Stimulated activated CD8-positive, alpha-beta memory T cell treated with anti-CD3 and anti-CD28 coated beads, Interleukin-4, amount 100 ng/mL, for 48 hours (primary cell): ENCODE measurements around the gene EEF1G.
"Not testable (repeated sequence)": the region's sequence is repeated elsewhere in the genome, so short reads cannot be mapped to it uniquely, and the experiment has no call there.

Experiments
- DNase-seq: peaks from one replicate; pipeline ENCODE4 v3.0.0-alpha.2; 2020

The EEF1G gene, protein sequence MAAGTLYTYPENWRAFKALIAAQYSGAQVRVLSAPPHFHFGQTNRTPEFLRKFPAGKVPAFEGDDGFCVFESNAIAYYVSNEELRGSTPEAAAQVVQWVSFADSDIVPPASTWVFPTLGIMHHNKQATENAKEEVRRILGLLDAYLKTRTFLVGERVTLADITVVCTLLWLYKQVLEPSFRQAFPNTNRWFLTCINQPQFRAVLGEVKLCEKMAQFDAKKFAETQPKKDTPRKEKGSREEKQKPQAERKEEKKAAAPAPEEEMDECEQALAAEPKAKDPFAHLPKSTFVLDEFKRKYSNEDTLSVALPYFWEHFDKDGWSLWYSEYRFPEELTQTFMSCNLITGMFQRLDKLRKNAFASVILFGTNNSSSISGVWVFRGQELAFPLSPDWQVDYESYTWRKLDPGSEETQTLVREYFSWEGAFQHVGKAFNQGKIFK

DNA sequence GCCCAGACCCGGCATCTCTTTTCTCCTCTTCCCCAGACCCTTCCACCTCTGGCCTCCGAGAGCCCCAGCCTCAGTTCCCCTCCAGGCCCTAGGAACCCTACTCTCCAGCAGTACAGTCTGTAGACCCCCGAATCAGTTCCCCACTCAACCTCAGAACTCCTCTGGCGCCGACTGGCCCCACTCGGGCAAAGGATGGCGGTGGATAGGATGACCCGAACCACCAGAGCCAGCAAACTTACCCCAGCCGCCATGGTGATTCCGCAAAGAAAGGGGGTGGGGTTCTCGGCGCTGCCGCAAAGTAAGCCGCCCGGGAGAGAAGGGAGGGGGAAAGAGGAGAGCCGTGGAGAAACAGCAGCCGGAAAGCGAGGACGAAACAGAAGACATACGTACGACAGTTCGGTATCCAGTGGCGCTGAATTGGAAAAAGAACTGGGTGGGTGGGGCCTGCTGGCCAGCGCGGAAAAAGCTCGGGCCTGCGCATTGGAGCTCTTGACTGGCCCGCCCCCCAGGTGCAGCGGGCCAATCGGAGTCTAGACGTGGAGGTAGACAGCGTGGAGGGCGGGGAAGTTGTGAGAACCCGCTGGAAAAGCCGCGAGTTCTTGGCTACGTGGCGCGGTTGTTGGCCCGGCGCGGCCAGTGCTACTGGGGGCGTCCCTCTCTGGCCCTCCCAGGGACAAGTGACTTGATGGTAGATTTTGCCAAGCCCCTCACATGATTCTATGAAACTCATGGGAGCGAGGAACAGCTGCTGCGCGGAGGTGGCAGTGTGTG, at the start of gene EEF1G:
EEF1G (minus strand) TSS at position 300 of the 771 bp plus-strand sequence; CDS start at position 251, 49 bp downstream.
- DNase-seq, result peak; percentile 97

DNA sequence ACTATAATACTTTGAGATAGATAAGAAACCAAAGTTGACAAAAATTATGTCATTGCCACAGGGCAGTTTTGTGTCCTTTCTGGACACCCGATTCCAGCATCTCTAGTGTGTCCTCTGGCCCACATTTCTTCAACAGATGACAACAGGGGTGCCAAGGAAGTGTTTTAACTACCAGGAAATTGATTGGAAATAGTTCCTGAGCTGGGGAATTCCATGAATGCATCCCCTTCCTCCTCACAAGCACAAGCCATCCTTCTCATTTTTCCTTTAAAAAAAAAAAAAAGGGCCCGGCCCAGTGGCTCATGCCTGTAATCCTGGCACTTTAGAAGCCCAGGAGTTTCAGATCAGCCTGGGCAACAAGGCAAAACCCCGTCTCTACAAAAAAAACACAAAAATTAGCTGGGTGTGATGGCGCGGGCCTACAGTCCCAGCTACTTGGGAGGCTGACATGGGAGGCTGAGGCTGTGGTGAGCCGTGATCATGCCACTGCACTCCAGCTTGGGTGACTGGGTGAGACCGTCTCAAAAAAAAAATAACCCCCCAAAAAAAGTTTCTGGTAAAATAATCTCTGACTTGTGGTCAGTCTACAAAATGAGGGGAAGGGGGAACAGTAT, 48.9 kb upstream of the EEF1G start:
- no peak for DNase-seq

DNA sequence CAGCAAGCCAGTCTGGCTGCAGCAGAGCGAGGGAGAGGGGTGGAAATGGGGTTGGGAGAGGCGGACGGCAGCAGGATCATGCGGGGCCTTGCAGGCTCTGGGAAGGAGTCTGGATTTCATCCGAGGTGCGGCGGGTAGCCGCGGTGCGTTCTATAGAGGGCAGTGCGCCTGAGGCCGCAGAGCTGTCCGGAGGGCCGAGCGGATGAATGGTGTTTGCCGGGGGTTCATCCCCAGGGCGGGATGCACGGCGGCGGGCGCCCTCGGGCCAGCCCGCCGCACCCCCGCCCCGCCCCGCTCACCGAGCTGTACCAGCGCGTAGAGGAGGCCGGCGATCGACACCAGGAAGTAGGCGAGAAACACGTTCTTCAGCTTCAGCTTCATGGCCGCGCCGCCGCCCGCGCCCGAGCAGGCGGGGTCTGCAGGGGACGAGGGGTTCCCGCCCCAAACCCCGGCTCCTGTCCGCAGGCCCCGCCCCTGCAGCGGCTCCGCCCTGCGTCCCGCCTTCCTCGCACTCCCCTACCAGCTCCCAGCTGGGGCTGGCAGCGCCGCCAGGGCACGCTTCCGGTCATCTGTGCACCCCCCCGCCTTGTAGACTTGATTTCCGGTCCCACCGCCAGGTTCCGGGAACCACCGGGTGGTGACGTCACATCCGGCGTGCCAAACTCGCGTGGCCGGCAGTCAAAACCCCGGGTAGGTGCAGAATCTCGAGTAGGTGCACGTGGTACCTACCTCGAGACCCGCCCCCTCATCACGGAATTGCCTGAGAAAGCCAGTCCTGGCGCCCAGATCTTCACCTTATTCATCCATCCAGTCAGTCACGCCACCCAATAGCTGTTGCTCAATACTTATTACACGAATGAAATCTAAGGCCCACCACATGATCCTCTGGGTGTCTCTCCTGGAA, 48.1 kb upstream of the EEF1G start, which contains the start of gene B3GAT3:
B3GAT3 (minus strand) TSS at position 420 of the 904 bp plus-strand sequence; CDS start at position 381, 39 bp downstream.
- peak; percentile 99 for DNase-seq

DNA sequence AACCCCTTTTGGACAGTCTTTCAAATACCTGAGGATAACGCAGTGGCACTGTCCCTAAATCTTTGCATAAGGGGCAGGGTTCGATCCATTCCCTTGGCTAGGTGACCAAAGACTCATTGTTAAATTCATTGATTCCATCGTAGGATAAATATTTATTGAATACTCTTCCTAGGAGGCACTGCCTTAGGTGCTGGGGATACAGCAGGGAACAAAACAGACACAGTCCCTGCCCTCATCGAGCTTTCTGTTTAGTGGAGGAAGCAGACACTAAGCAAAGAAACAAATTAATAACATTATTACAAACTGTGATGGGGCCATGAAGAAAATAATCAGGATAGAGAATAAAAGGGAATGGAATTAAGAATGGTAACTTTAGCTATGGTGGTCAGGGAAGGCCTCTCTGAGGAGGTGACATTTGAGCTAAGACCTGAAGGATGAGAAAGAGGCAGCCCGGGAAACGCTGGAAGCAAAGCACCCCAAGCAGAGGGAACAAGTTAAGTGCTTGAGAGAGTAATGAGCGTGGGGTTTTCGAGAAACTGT, 47.4 kb upstream of the EEF1G start:
- no peak for DNase-seq

DNA sequence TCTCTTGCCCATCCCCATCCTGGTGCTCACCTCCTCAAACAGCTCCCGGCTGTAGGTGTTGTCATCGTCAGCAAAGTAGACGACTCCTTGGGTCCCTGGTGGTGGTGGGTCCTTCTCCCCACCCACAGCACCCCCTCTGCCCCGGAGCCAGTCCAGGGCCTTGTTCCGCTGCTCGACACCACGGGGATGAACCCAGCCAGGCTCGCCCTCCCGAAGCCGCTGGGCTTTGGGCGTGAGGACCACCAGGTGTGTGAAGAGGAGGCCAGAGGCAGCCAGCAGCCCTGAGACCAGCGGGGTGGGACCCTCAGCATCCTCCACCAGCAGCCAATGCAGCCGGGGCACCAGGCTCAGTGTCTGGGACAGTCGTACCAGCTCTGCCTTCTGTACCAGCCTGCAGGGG, 43.3 kb upstream of the EEF1G start:
- not testable (repeated sequence) for DNase-seq

DNA sequence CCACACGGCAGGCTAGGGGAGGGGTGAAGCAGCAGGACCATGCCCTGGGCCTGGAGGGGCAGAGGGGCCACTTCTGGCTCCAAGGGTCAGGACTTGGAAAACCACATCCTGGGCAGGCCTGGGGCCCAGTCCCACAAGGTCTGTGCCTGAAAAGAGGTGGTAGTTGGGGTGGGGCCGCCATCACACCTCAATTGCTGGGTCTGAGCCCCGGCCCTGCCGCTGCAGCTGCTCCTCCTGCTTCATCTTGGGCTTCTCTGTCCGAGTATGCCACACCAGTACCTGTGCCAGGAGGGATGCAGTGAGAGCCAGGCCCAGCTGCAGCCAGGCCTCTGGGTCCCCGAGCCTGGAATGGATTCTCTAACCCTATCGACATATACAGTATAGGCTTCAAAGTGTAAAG, 41.8 kb upstream of the EEF1G start:
- DNase-seq, result no peak

DNA sequence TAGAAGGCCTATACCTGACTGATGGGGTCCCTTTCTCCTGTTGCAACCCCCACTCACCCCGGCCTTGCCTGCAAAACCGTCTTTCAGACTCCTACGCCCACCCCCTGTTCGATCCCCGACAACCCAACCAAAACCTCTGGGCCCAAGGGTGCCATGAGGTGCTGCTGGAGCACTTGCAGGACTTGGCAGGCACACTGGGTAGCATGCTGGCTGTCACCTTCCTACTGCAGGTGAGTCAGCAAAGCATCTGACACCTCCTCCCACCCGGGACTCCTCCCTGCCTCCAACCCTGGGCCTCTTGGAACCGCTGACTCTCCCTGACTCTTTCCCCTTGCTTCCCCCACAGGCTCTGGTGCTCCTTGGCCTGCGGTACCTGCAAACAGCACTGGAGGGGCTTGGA, 40.6 kb upstream of the EEF1G start:
- DNase-seq, result peak; percentile 64

DNA sequence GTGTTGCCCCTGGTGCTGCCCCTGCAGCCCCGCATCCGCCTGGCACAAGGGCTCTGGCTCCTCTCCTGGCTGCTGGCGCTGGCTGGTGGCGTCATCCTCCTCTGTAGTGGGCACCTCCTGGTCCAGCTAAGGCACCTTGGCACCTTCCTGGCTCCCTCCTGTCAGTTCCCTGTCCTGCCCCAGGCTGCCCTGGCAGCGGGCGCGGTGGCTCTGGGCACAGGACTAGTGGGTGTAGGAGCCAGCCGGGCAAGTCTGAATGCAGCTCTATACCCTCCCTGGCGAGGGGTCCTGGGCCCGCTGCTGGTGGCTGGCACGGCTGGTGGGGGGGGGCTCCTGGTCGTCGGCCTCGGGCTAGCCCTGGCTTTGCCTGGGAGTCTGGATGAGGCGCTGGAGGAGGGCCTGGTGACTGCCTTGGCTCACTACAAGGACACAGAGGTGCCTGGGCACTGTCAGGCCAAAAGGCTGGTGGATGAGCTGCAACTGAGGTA, 39.6 kb upstream of the EEF1G start:
- DNase-seq, result no peak

DNA sequence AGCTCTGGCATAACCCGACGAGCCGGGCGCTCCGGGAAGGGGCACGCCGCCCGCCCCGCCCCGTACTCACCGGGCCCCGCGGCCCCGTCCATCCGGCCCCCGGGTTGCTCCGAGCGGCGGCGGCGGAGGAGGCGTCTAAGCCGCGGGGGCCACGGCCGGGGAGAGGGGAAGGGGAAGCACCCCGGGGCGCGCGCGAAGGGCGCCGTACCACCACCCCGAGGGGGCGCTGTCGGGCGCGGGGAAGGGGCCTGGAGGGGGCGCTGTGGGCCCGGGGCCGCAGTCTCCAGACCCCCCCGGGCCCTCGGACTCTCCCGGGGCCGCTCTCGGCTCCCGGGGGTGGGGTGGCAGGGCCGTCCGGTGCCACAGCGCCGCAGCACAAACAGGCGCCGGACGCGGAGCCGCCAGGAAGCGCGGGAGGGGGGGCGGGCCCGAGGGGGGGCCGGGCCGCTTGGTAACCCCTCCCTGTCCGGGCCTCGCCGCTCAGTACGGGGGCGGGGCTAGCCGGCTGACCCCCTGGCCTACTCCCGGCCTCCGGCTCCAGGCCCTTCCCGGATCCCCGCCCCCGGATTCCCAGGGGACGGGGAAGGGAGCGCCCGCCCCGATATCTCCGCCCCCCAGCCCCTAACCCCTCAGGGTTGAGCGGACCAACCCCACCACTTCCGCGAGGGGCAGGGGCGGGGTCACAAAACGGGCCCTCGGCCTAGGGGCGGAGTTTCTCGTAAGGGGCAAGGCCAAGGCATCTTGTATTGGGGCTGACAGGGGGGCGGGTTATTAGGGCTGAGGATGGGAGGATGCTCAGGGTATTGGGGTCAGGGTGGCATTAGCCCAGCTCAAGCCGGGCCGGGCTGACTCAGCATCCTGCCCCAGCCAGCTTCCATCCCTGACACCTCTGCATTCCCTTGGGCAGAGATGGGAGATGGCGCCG, 38.9 kb upstream of the EEF1G start, which contains the start of the genes EML3 and ROM1:
EML3 (minus strand) TSS at position 410 of the 925 bp plus-strand sequence; CDS start at position 92, 318 bp downstream.
ROM1 (plus strand) TSS at position 892 of the 925 bp plus-strand sequence; CDS start at position 917, 25 bp downstream.
- peak; percentile 91 for DNase-seq

DNA sequence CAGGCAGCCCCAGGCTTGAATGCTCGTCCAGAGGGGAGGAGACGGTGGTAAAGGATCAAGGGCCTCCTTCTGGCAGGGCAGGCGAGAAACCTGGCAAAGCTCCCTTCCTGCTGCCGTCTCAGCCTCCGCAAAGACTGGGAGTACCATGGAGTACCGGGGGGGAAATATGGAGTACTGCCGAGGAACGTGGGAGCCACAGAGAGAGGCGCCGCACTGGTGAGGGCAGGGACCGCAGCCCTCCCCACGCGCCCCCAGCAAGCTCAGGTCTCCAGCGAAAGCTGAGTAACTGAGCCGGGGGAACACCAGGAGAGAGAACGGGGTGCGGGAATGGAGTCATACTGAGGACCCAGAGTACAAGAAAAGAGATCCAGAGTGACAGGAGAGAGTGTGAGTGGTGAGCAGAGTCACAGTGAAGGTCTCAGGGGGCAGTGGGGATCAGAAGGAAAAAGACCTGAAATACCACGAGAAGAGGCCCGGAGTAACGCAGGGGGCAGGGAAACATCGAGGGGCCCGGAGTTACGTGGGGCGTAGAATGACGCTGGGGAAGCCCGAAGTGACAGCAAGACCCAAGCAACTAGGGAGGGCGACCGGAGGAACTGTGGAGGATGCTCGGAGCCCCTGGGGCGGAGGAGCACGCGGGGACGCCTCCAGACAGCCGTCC, 38.1 kb upstream of the EEF1G start:
- DNase-seq, result peak; percentile 69

DNA sequence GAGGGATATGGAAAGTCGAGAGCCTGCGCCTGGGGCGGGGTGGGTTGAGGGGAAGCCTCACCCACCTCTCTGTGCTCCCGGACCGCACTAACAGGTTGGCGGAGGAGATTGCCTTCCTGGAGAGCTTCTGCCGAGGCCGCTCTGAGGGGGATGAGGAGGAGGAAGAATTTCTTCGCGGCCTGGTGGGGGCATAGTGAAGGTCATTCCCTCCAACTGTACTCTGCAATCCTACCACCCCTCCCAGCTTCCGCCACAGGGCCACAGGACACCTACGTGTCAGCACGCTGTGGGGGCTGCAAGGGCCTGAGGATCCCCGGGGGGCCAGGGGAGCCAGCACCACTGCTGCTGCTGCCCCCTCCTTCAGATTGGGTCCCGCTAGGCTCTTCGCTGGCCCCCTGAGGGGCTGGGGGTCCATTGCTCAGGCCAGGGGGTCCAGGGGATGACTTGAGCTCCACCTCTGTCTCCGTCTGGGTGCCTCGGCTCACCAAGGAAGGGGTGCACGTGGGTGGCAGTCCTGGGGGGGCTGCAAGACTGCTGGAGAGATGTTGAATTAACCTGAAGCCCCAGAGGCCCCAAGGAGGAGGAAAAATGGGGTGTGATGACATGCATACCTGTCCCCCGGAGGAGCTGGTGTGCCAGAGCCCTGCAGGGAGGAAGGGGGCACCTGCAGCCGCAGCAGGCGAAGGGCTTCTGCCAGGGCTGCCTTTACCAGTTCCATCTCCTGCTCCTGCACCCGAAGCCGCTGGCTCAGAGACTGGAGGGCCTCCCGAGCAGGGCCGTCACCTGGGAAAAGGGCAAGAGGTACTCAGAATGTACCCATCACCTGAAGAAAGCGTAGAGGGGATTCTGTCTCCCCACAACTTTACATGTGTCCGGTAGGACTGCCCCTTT, 37.4 kb upstream of the EEF1G start:
- DNase-seq, result no peak

DNA sequence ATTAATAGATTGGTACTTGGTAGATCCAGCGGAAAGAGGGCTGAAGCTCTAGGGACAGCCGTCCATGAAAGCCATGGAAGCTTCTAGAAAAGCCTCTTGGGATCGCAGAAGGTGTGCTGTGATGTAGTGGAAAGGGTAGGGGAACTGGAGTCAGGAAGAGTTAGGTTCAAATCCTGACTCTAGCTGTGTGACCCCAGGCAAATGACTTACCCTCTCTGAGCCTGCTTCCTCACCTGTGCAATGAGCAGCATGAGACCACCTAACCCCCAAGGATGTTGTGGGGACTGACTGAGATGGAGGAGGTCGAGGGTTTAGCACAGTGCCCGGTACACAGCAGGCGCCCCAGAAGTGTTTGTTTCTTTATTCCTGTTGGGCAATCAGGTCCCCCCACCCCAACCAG, 36.7 kb upstream of the EEF1G start:
- DNase-seq, result no peak

DNA sequence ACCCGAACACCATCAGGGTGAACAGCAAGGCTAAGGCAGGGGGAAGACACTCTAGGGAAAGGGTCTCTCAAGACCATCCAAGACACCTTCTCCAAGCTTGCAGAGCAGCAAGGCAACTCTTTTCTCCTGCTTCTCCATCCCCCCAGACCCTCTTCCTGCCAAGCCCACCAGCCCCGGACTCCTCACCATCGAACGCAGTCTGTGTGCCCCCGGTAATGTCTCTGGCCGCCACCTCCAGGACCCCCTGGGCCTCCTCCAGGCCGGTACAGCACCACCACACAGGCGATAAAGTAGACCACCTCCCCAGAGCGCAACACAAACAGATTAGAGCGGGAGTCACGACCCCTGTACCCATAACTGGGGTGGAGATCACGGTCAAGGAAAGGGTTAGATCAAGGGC, 35.1 kb upstream of the EEF1G start:
- no peak for DNase-seq

DNA sequence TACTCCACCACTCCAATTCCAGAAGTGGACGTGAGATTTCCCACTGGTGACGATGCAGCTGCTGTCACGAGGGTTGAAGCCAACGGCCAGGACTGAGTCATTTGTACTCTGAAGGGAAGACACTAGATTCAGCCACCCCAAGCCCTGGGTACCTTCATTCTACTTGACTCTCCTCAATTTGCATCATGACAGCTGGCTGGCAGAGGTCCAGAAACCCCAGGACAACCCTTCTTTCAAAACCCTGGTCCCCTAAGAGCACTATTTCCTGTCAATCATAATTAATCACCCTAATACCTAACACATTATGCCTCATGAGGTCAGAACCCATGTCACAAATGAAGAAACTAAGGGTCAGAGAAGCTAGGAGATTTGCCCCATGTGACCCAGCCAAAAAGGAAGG, 34.0 kb upstream of the EEF1G start:
- no peak for DNase-seq

DNA sequence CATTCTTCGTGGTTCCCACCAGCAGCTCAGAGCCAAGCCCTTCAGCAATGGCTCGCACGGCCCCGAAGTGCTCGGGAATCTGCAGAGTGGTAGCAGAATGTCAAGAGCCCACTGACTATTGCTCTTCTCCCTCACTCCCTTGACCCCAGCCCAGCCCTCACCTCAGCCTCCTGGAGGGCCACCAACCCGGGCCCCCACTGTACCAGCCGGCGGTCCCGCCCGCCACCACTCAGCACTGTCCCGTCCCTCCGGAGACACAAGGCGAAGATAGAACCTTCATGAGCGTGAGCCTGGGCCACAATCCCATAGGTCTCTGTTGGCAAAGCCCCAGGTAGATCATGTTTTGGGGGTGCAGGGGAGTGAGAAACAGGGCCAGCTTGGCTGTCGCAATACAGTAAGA, 32.2 kb upstream of the EEF1G start:
- DNase-seq, result no peak

DNA sequence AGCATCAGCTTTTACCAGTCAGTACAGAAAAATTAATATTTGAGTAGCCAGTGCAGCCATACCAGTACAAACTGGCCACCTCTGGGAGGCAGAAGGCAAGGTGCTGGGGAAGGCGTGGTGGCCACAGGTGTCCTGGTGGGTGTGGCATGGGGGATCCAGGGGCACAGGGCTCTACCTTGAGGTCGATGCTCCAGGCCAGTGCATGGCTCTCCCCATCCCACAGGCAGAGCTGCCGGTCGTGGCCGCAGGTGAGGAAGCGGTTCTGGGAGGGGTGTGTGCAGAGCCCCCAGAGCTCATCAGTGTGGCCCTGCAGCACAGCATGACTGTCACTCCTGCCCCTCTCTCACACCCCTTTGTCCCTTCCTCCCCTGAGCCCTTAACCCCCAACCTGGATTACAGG, 31.8 kb upstream of the EEF1G start:
- DNase-seq, result no peak

DNA sequence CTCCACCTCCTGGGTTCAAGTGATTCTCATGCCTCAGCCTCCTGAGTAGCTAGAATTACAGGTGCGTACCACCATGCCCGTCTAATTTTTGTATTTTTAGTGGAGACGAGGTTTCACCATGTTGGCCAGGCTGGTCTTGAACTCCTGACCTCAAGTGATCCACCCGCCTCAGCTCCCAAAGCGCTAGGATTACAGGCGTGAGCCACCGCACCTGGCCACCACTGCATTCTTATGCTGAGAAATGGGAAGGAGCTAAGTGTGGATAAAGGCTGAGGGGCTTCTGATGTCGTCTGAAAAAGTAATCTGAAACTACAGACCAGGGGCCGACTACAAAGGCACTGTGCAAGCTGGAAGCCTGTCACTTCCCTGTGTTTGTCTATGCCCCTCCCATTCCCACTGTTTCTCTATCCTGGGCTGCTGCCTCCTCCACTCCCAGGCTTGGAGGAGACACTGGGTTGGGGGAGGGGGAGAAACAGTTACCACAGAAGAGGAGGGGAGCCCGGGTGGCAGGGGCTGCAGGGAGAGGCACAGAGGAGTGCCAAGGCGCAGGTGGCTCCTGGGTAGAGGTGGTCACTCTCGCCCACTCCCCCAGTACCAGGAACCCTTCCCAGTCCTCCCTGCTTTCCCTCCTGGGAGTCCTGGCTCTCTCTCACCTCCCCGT, 30.9 kb upstream of the EEF1G start:
- no peak for DNase-seq

DNA sequence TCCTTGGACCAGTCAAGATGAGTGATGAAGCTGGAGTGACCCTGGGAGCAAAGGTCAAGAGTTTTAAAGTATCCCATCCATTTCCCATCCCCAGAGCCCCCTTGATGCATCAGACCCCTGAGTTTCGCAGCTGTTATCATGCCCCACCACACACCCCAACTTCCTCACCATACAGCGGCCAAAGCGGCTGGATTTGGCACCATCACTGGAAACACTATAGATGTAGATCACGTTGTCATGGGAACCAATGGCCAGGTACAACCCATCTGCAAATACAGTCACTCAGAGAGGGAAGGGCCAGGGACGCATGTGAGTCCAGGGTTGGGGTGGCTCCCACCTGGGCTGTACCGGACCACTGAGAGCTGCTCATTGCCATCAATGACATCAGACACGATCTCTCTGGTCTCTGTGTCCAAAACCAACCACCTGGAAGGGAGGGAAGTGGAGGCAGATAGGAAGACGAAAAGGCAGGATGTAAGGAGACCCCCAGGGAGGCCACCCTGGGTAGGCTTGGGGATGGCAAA, 30.1 kb upstream of the EEF1G start:
- no peak for DNase-seq
